ENCODE results near the gene HIRA. TPM values are rescaled to one million over a fixed set of nuclear protein-coding genes. Genes with fewer than 3 reads are reported as not detected.

HIRA gene
- total and polyA plus RNA-seq, 10 donors = 8.9 to 31.7 (median 24.6) TPM

- no peak overlapping the region for H3K27ac ChIP-seq
- WGBS, 5 donors = 78 to 95% (median 90%) methylated on average over 3 of the region's 3 CpGs
- intact Hi-C loops (cut with DNase I; ENCODE audit: low total_unique reads) = loop anchor here (10.0 kb wide), 1 partner anchor 329 kb away; the partner anchor contains the start of gene ESS2
- H3K4me3 ChIP-seq = no peak overlapping the region
- no peak for DNase-seq
- H3K9me3 ChIP-seq = no peaks in the 10 kb centered on the region
- H3K27me3 ChIP-seq (replicated peaks in 1 of 7) = no peaks in the 10 kb centered on the region
- TF ChIP-seq POLR2AphosphoS5 (IDR thresholded peaks at IDR 0.05) (no peak), CTCF (IDR thresholded peaks at IDR 0.05 in 8 of 11, conservative IDR thresholded peaks at IDR 0.05 in 3 of 11) (no peak), POLR2A (IDR thresholded peaks at IDR 0.05) (no peak)
- peaks cover 0 to 78% (median 66%) of the 10 kb centered on the region in 6 donors for H3K36me3 ChIP-seq
- peaks cover 10 to 42% (median 30%) of the 10 kb centered on the region in 6 donors for H3K4me1 ChIP-seq
These were observed 42.0 kb upstream of the HIRA start for GRCh38 chr22:19473578-19473977.

- H3K9me3 ChIP-seq = no peaks in the 10 kb centered on the region
- no peak overlapping the region for H3K4me3 ChIP-seq
- H3K27me3 ChIP-seq (replicated peaks in 1 of 7) = no peaks in the 10 kb centered on the region
- no peak for TF ChIP-seq POLR2A (IDR thresholded peaks at IDR 0.05)
- no peak for TF ChIP-seq CTCF (IDR thresholded peaks at IDR 0.05 in 8 of 11, conservative IDR thresholded peaks at IDR 0.05 in 3 of 11)
- TF ChIP-seq POLR2AphosphoS5 (IDR thresholded peaks at IDR 0.05) = no peak
- no peak for DNase-seq
- H3K36me3 ChIP-seq = peaks cover 0 to 91% (median 79%) of the 10 kb centered on the region in 6 donors
- H3K4me1 ChIP-seq = peaks cover 5 to 29% (median 17%) of the 10 kb centered on the region in 6 donors
- H3K27ac ChIP-seq = no peak overlapping the region
- intact Hi-C loops (cut with DNase I; ENCODE audit: low total_unique reads) = loop anchor here (10.0 kb wide), 1 partner anchor 327 kb away; the partner anchor contains the start of gene ESS2
- 85 to 96% (median 93%) methylated on average over 8 of the region's 8 CpGs for WGBS, 5 donors
These were observed 40.7 kb upstream of the HIRA start for GRCh38 chr22:19472233-19472632.

- peaks cover 3 to 98% (median 86%) of the 10 kb centered on the region in 6 donors for H3K36me3 ChIP-seq
- no peak for DNase-seq
These were observed 40.0 kb upstream of the HIRA start for GRCh38 chr22:19471572-19471971.

More at GRCh38 chr22:19471572-19471971, 40.0 kb upstream of the HIRA start:
- Histone ChIP-seq H3K27me3 (replicated peaks in 1 of 7) (no peaks in the 10 kb centered on the region), H3K4me1 (peaks cover 0 to 22% (median 10%) of the 10 kb centered on the region in 6 donors), H3K4me3 (no peak overlapping the region), H3K27ac (no peak overlapping the region), H3K9me3 (no peaks in the 10 kb centered on the region)
- intact Hi-C loops (cut with DNase I; ENCODE audit: low total_unique reads) = loop anchor here (10.0 kb wide), 1 partner anchor 327 kb away; the partner anchor contains the start of gene ESS2
- 87 to 95% (median 92%) methylated on average over 7 to 11 of the region's 11 CpGs for WGBS, 5 donors
- TF ChIP-seq CTCF (IDR thresholded peaks at IDR 0.05 in 8 of 11, conservative IDR thresholded peaks at IDR 0.05 in 3 of 11) = no peak
- TF ChIP-seq POLR2A (IDR thresholded peaks at IDR 0.05) = no peak
- TF ChIP-seq POLR2AphosphoS5 (IDR thresholded peaks at IDR 0.05) = peak in 1 of 3 donors; percentile 42
